Activated gamma-delta T cell treated with anti-CD3 and anti-CD28 coated beads, Interleukin-2, amount 50 U/mL, for 16 hours (primary cell): Measurements from ENCODE around the gene CHRM5.
"Not testable (repeated sequence)": the region's sequence is repeated elsewhere in the genome, so short reads cannot be mapped to it uniquely, and the experiment has no call there.

ENCODE experiments used
- DNase-seq: peaks from one replicate; pipeline ENCODE4 v3.0.0-alpha.2; 2020; ENCODE audit warnings: low read depth

Gene CHRM5

GRCh38 chr15:34039790-34040113 lies 71.5 kb downstream of the CHRM5 start:
- DNase-seq: no peak

- no peak for DNase-seq
These were observed 75.1 kb downstream of the CHRM5 start for GRCh38 chr15:34043391-34043790.

- DNase-seq: no peak
These were observed 75.5 kb downstream of the CHRM5 start for GRCh38 chr15:34043813-34044212.

DNA sequence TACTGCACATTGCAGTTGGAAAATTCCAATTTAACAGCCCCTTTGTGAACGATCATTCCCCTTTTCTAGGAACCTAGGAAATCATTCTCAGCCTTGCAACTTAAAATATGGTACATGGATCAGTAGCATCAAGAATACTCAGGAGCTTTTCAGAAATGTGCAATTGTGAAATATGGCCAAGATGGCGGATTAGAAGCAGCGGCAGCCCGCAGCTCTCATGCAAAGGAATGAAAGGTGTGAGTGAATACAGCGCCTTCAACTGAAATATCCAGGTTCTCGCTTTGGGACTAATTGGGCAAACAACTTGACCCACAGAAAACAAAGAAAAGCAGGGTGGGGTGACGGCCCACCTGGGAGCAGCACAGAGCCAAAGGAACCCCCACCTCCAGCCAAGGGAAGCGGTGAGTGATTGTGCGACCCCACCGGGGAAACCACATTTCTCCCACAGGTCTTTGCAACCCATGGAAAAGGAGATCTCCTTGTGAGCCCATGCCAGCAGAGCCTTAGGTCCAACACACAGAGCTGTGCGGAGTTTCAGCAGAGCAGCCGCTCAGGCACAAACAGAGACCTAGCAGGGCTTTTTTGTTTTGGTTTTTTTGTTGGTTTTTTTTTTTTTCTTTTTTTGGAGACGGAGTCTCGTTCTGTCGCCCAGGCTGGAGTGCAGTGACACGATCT lies 78.3 kb downstream of the CHRM5 start:
- DNase-seq: no peak

GRCh38 chr15:34047893-34048775 lies 79.8 kb downstream of the CHRM5 start:
- no peak for DNase-seq

DNA sequence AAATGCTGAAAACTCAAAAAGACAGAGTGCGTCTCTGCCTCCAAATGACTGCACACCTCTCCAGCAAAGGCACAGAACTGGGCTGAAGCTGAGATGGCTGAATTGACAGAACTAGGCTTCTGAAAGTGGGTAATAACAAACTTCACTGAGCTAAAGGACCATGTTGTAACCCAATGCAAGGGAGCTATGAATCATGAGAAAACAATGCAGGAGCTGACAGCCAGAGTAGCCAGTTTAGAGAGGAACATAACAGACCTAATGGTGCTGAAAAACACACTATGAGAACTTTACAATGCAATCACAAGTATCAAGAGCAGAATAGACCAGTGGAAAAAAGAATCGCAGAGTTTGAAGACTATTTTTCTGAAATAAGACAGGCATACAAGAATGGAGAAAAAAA lies 80.8 kb downstream of the CHRM5 start:
- no peak for DNase-seq

DNA sequence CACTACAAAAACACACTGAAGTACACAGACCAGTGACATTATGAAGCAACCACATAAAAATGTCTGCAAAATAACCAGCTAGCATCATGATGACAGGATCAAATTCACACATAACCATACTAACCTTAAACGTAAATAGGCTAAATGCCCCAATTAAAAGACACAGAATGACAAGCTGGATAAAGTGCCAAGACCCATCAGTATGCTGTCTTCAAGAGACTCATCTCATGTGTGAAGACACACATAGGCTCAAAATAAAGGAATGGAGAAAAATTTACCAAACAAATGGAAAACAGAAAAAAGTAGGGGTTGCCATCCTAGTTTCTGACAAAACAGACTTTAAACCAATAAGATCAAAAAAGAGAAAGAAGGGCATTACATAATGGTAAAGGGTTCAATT lies 82.1 kb downstream of the CHRM5 start:
- DNase-seq: not testable (repeated sequence)

DNA sequence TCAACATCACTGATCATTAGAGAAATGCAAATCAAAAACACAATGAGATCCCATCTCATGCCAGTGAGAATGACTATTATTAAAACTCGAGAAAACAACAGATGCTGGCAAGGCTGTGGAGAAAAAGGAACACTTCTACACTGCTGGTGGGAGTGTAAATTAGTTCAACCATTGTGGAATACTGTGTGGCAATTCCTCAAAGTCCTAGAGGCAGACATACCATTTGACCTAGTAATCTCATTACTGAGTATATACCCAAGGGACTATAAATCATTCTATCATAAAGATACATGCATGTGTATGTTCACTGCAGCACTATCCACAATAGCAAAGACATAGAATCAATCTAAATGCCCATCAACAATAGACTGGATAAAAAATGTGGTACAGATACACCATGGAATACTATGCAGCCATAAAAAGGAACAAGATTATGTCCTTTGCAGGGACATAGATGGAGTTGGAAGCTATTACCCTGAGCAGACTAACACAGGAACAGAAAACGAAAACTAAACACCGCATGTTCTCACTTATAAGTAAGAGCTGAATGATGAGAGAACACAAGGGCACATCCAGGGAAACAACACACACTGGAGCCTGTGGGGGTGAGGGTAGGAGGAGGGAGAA lies 85.9 kb downstream of the CHRM5 start:
- no peak for DNase-seq

DNA sequence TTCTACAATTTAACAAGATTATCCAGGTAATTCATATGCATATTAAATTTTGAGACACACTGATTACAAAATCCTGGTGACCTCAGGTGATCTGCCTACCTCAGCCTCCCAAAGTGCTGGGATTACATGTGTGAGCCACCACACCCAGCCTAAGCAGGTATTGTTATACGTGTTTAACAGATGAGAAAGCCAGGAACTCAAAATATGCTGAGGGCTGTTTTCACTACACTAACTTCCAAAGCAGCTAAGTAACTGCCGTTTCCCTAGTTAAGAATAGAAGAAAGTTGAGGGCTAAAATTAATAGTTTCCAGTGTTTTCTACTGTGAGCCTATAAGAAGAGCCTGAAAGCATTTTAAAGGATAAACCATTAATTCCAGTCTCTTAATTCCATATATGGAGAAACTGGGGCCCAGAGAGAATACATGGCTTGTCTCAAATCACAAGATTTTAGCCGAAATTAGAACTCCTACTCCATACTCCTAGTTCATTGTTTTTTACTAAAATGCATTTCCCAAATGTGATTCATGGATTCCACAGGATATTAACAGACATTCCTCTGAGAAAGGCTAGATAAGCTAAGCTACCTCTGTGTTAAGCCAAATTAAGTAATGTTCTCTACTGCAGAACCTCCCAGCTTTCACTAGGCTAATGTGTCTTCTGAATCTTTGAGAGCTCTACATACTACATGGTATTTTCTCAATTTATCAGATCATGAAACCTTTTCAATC lies 87.7 kb downstream of the CHRM5 start:
- DNase-seq: no peak

DNA sequence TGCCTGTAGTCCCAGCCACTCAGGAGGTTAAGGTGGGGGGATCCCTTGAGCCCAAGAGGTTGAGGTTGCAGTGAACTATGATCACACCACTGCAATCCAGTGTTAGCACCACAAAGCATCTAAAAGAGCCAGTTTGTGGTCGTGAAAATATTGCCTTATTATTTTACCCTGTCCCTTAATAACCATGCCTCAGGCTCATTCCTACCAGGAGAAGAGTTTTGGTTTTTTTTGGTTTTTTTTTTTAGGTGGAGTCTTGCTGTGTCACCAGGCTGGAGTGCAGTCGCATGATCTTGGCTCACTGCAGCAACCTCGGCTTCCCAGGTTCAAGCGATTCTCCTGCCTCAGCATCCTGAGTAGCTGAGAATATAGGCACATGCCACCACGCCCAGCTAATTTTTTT lies 88.6 kb downstream of the CHRM5 start:
- no peak for DNase-seq

DNA sequence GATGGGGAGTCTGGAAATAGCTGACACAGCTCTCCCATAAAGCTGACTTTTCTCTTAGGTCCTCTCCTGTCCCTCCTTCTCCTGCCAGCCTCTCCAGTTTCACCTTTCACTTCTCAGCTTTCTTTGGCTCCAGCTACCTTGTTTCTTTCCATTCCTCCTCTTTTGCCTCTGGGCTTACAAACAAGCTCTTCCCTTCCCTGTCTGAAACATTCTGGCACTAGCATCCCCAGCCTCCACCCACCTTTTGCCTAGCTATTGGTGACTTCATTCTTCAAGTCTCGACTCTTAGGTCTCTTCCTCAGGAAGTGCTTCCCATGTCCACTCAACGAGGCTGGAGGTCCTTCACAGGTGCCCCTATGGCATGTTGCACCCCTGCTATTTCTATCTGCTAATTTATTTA lies 91.2 kb downstream of the CHRM5 start:
- no peak for DNase-seq

GRCh38 chr15:34059946-34060345 lies 91.6 kb downstream of the CHRM5 start:
- no peak for DNase-seq

- DNase-seq: no peak
These were observed 96.1 kb downstream of the CHRM5 start for GRCh38 chr15:34064438-34064837.

GRCh38 chr15:34065261-34065660 lies 97.0 kb downstream of the CHRM5 start:
- DNase-seq: no peak

DNA sequence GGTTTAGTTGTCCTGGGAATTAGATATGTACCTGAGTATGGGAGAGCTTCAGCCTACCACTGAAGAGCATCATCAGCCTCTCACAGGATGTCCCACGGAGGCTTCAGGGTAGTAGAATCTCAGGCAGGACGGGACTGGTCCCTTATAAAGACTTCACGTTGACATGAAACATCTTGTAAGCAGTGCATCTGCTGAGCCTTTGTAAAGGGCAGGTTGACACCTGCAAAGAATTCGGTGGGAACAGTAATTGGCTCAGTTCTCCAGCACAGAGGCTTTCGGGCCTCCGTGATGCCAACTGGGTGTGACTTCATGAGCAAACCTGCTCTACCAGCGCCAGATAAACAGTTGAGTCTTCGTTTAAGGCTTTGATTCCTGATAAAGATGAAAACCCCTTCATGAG lies 97.6 kb downstream of the CHRM5 start:
- no peak for DNase-seq

GRCh38 chr15:34070003-34070402 lies 101.7 kb downstream of the CHRM5 start:
- DNase-seq: no peak

DNA sequence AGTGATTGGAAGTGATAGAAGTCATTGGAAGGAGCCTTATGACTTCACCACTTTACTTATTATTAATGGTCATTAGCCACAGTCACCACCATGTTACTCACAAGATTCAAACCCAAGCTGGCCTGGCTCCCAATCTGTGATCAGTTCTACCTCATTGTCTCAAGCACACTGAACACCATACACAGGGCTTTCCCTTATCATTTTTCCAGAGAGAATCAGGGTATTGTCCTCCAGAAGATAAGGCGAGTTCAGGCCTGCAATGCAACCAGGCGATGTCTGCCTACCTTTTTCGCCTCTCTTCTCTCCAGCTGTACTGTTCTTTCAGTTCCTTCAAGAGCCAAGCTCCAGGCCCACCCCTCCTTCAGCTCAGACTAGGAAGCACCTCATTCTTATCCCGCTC lies 108.5 kb downstream of the CHRM5 start:
- no peak for DNase-seq

- no peak for DNase-seq
These were observed 110.6 kb downstream of the CHRM5 start for GRCh38 chr15:34078900-34079299.

DNA sequence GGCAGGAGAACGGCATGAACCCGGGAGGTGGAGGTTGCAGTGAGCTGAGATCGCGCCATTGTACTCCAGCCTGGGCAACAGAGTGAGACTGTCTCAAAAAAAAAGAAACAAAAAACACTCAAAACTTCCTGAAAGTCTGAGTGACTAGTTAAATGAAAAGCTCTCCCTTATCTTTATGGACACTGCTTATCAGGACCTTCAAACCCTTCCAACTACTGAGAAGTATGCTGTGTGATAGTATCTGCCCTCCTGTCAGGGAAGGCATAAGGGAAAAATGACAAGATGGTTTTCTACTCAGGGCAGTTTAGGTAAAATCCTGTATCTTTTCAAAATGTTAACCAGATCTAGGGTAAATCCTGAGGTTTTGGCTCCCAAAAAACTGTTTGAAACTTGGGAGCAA lies 111.6 kb downstream of the CHRM5 start:
- no peak for DNase-seq

GRCh38 chr15:34084086-34084485 lies 115.8 kb downstream of the CHRM5 start:
- no peak for DNase-seq

DNA sequence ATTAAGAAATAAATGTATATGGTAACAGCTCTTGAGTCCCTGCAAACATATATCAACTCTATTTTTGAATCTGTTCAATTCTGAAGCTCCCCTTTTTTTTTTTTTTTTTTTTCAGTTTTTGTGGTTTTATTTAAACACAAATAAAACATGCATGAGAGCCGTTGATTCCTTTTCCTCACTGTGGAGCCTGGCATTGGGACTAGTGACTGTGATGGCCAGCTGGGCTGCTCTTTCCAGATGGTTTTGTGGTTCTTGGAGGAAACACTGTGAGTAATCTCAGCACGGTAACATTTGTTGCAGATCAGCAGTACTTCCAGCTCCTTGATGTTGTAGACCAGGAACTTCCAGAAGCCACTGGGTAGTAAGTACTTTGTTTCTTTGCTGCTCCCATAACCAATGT lies 117.4 kb downstream of the CHRM5 start:
- no peak for DNase-seq

DNA sequence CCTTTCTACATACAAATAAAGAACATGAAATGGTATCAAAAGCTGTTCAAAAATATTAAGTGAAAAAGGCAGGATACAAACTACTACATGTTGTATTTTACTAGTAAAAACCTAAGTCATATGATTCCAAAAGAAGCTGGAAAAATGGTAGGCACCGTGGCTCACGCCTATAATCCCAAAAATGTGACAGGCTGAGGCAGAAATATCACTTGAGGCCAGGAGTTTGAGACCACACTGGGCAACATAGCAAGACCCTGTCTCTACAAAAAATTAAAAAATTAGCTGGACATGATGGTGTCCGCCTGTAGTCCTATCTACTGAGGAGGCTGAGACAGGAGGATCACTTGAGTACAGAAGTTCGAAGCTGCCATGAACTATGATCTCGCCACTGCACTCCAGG lies 131.6 kb downstream of the CHRM5 start:
- no peak for DNase-seq
